ENCODE measurements around the gene HLA-DPB1.

Gene HLA-DPB1

GRCh38 chr6:33071569-33071968, 4.2 kb upstream of the HLA-DPB1 start:
- Histone ChIP-seq H3K36me3 (ENCODE audit: insufficient read depth, low read length) (no peaks in the 10 kb centered on the region), H3K27me3 (ENCODE audit: insufficient read depth, low read length) (no peaks in the 10 kb centered on the region; the same call in 1 of the 2 replicates), H3K4me1 (ENCODE audit: insufficient read depth, low read length, severe bottlenecking) (no peaks in the 10 kb centered on the region), H4K20me1 (ENCODE audit: insufficient read depth, low read length) (no peaks in the 10 kb centered on the region), H3K4me2 (ENCODE audit: low read length) (no peak overlapping the region), H3K9ac (ENCODE audit: low read length) (no peak overlapping the region), H3K27ac (ENCODE audit: low read depth, low read length, poor library complexity, severe bottlenecking) (no peak overlapping the region), H2AFZ (ENCODE audit: low read length) (no peak overlapping the region), H3K79me2 (ENCODE audit: insufficient read depth, low read length) (no peaks in the 10 kb centered on the region), H3K4me3 (ENCODE audit: low read depth, low read length, poor library complexity, severe bottlenecking) (no peak overlapping the region), H3F3A (ENCODE audit: insufficient read depth, low read length) (no peaks in the 10 kb centered on the region), H3K9me2 (ENCODE audit: low read depth, low read length) (no peaks in the 10 kb centered on the region), H3K9me3 (ENCODE audit: low read length) (no peaks in the 10 kb centered on the region)
- TF ChIP-seq EZH2 (IDR thresholded peaks at IDR 0.05; ENCODE audit: borderline replicate concordance, low read length) (no peak), CTCF (IDR thresholded peaks at IDR 0.05; ENCODE audit: low read length) (no peak)

- Histone ChIP-seq H3K36me3 (ENCODE audit: insufficient read depth, low read length) (no peaks in the 10 kb centered on the region), H3K4me1 (ENCODE audit: insufficient read depth, low read length, severe bottlenecking) (no peaks in the 10 kb centered on the region), H3K9ac (ENCODE audit: low read length) (no peak overlapping the region), H3K4me2 (ENCODE audit: low read length) (no peak overlapping the region), H3K9me3 (ENCODE audit: low read length) (no peaks in the 10 kb centered on the region), H4K20me1 (ENCODE audit: insufficient read depth, low read length) (no peaks in the 10 kb centered on the region), H3K27me3 (ENCODE audit: insufficient read depth, low read length) (no peaks in the 10 kb centered on the region; the same call in 1 of the 2 replicates), H3K4me3 (ENCODE audit: low read depth, low read length, poor library complexity, severe bottlenecking) (no peak overlapping the region), H2AFZ (ENCODE audit: low read length) (no peak overlapping the region), H3K9me2 (ENCODE audit: low read depth, low read length) (no peaks in the 10 kb centered on the region), H3F3A (ENCODE audit: insufficient read depth, low read length) (no peaks in the 10 kb centered on the region), H3K79me2 (ENCODE audit: insufficient read depth, low read length) (no peaks in the 10 kb centered on the region), H3K27ac (ENCODE audit: low read depth, low read length, poor library complexity, severe bottlenecking) (no peak overlapping the region)
- TF ChIP-seq EZH2 (IDR thresholded peaks at IDR 0.05; ENCODE audit: borderline replicate concordance, low read length) (no peak), CTCF (IDR thresholded peaks at IDR 0.05; ENCODE audit: low read length) (no peak)
These were observed 3.2 kb upstream of the HLA-DPB1 start for GRCh38 chr6:33072508-33073100.

GRCh38 chr6:33073431-33073871, 2.3 kb upstream of the HLA-DPB1 start, which contains the start of gene HLA-DPA1:
Gene HLA-DPA1 (minus strand): TSS chr6:33073649.
- Histone ChIP-seq H3K27me3 (ENCODE audit: insufficient read depth, low read length) (no peaks in the 10 kb centered on the region; the same call in 1 of the 2 replicates), H3F3A (ENCODE audit: insufficient read depth, low read length) (no peaks in the 10 kb centered on the region), H3K4me1 (ENCODE audit: insufficient read depth, low read length, severe bottlenecking) (no peaks in the 10 kb centered on the region), H4K20me1 (ENCODE audit: insufficient read depth, low read length) (no peaks in the 10 kb centered on the region), H3K4me2 (ENCODE audit: low read length) (no peak within 1 kb of the TSS), H3K9ac (ENCODE audit: low read length) (no peak within 1 kb of the TSS), H3K4me3 (ENCODE audit: low read depth, low read length, poor library complexity, severe bottlenecking) (no peak within 1 kb of the TSS), H3K79me2 (ENCODE audit: insufficient read depth, low read length) (no peaks in the 10 kb centered on the region), H3K9me3 (ENCODE audit: low read length) (no peaks in the 10 kb centered on the region), H3K9me2 (ENCODE audit: low read depth, low read length) (no peaks in the 10 kb centered on the region), H2AFZ (ENCODE audit: low read length) (no peak within 1 kb of the TSS), H3K27ac (ENCODE audit: low read depth, low read length, poor library complexity, severe bottlenecking) (no peak within 1 kb of the TSS), H3K36me3 (ENCODE audit: insufficient read depth, low read length) (no peaks in the 10 kb centered on the region)
- TF ChIP-seq EZH2 (IDR thresholded peaks at IDR 0.05; ENCODE audit: borderline replicate concordance, low read length) (no peak), CTCF (IDR thresholded peaks at IDR 0.05; ENCODE audit: low read length) (no peak)

Measured in OCI-LY1 (cell line).